ENCODE results near the gene WNT3A.
"Not testable (repeated sequence)": the region's sequence is repeated elsewhere in the genome, so short reads cannot be mapped to it uniquely, and the experiment has no call there.

WNT3A gene, protein sequence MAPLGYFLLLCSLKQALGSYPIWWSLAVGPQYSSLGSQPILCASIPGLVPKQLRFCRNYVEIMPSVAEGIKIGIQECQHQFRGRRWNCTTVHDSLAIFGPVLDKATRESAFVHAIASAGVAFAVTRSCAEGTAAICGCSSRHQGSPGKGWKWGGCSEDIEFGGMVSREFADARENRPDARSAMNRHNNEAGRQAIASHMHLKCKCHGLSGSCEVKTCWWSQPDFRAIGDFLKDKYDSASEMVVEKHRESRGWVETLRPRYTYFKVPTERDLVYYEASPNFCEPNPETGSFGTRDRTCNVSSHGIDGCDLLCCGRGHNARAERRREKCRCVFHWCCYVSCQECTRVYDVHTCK

DNA sequence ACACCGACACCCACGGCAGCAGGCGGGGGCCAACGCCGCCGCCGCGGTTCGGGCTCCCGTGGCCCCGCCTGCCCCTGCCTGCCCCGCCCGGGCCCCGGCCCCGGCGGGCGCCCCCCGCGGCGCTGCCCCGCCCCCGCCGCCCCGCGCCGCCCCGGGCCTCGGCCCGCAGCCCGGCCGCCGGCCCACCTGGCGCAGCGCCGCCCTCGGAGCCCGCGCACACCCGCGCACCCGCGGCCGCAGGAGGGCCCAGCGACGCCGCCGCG, at the start of gene WNT3A:
WNT3A (plus strand) TSS at position 213 of the 263 bp plus-strand sequence. CDS start 131 bp downstream, outside the sequence.
- no peak for DNase-seq (ENCODE audit: low read depth)

DNA sequence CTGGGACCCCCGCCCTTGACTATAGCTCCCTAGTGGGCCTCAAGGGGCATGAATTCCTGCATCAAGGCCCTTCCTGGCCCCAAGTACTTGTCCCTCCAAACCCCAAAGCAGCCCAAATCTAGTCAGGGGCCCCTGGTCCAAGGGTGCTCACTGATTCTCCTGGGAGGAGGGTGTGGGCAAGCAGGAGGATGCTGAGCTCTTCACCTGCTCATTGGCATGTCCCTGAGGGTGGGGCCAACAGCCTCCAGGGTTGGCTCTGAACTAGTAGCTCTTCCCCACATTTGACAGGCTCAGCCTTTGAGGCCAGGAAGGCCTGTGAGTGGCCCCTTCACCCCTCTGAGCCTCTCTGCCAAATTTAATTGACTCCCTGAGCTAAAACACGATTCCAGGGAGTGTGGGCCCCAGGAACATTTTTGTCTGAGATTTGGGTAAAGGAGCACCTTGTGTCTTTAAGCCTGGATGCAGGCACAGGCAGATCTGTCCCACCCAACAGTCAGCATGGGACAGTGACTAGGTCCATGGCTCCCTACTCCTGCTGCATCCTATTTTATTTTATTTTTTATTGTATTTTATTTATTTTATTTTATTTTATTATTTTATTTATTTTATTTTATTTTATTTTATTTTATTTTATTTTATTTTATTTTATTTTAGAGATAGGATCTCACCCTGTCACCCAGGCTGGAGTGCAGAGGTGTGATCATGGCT, 48.0 kb upstream of the WNT3A start:
- DNase-seq (ENCODE audit: low read depth), result no peak

DNA sequence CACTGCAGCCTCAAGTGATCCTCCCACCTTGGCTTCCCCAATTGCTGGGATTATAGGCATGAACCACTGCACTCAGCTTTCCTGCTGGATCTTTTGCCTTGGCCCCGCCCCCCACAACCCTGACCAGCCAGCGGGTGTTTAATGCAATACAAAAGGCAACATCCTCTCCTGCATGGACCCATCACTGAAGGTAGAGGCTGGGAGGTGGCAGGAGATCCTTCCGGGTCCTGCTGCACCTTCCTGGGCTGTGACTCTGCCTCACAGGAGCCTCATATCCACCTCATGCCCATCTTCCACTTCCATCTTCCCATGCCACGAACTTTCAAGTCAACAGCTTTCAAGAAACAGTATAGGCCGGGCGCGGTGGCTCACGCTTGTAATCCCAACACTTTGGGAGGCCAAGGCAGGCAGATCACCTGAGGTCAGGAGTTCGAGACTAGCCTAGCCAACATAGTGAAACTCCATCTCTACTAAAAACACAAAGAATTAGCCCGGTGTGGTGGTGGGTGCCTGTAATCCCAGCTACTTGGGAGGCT, 47.4 kb upstream of the WNT3A start:
- no peak for DNase-seq (ENCODE audit: low read depth)

DNA sequence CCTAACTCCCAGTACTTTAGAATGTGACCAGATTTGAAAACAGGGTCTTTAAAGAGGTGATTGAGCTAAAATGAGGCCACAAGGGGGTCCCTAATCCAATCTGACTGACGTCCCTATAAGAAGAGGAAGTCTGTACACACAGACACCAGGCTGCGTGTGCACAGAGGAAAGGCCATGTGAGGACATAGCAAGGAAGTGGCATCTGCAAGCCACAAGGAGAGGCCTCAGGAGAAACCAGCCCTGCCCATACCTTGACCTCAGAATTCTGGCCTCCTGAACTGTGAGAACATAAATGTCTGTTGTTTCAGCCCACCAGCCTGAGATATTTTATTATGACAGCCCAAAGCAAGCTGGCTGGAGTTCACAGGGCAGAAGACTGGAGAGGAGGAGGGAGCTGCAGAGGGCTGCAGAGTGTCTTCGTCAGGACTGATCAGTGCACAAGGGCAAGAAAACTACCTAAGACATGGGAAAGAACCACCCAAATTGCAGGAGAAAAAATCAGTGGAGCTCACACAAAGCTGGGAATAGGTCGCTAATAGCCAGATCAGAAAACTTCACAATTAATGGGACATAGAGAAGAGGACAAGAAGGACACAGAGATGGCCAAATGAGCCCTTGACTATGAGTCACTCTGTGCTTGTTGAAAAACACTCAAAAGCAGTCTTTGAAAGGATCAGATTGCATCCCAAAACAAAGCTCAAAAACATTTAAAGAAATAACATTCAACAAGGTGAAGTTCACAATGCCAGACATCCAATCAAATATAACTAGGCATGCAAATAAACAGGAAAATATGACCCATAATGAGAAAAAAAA, 44.9 kb upstream of the WNT3A start:
- DNase-seq (ENCODE audit: low read depth), result no peak

DNA sequence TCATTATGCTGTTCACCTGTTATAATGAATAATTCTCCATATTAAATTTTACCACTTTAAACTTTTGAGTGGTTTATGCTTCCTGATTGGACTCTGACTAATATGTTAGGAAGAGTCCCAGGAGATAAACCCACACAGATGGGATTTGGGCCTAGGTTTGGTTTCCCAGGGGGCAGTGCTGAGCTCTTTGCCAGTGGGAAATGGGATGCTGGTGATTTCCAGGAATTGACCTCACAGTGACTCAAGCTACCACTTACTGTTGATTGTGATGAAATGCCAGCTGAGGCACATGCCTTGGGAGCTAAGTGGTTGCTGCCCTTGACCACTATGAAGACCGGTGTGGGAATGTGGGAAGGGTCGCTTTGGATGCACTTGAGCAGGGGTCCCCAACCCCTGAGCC, 40.1 kb upstream of the WNT3A start:
- DNase-seq (ENCODE audit: low read depth), result not testable (repeated sequence)

DNA sequence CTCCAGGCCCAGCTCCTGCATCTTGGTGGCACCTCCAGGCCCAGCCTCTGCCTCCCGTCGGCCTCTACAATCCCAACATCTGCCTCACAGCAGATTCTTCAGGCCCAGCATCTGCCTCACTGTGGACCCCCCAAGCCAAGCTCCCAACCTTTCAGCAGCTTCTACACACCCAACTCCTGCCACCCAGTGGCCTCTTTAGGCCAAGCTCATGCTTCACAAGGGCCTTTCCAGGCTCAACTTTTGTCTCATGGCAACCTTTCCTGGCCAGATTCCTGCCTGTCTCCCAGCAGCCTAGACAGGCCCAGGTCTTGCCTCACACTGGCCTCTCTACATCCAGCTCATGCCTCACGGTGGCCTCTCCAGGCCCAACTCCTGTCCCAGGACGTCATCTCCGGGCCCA, 39.0 kb upstream of the WNT3A start:
- DNase-seq (ENCODE audit: low read depth), result not testable (repeated sequence)

DNA sequence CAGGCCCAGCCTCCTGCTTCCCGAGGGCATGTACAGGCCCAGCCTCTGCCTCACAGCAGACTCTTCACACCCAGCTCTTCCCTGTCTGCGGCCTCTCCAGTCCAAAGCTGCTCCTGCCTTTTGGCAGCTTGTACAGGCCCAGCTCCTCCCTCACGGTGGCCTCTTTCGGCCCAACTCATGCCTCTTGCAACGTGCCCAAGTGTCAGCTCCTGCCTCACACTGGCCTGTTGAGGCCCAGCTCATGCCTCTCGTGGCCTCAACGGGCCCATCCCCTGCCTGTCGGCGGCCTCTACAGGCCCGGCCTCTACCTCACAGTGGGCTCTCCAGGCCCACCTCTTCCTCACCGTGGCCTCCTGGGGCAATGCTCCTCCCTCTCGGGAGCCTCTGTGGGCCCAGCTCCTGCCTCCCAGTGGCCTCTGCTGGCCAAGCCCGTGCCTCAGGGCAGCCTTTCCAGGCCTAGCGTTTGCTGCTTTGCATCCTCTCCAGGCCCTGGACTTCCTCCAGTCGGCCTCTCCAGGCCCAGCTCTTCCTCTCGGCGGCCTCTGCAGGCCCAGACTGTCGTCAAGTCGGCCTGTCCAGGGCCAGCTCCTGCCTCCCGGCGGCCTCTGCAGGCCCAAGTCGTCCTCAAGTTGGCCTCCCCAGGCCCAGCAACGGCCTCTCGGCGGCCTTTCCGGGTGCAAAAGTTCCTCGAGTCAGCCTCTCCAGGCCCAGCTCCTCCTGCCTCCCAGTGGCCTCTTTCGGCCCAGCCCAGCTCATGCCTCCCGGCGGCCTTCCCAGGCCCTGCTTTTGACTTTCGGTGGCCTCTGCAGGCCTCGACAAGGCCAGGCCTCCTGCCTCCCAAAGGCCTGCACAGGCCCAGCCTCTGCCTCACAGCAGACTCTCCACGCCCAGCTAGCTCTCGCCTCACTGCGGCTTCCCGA, 36.5 kb upstream of the WNT3A start:
- not testable (repeated sequence) for DNase-seq (ENCODE audit: low read depth)

DNA sequence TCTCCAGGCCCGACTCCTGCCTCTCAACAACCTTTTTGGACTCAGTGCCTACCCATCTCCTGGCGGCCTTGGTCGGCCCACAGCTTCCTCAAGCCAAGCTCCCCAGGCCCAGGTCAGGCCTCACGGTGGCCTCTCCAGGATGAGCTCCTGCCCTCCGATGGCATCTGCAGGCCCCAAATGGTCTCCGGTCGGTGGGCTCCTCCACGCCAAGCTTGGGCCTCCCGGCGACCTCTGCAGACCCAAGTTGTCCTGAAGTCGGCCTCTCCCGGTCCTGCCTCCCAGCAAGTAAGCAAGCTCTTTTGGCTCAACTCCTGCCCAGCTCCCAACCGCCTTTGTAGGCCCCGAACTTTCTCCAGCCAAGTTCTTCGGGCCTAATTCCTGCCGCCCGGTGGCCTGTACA, 35.6 kb upstream of the WNT3A start:
- not testable (repeated sequence) for DNase-seq (ENCODE audit: low read depth)

DNA sequence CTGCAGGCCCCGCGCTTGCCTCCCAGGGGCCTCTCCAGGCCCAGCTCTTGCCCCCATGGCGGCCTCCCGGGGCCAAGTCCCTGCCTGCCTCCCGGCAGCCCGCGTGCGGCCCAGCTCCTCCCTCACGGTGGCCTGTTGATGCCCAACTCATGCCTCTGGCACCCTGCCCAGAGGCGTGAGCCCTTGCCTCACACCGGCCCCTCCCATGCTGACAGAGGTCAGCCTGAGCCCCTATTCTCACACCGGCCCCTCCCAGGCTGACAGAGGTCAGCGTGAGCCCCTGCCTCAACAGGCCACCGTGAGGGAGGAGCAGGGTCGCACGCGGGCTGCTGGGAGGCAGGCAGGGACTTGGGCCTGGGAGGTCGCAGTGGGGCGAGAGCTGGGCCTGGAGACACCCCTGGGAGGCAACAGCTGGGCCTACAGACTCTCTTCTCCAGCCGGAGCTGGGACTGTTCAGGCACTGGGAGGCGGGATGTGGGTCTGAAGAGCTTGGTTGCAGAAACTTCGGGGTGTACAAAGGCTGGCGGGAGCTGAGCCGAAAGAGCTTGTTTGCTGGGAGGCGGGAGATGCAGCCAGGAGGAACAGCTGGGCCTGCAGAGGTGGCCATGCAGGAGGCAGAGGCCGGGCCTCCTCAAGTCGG, 35.0 kb upstream of the WNT3A start:
- not testable (repeated sequence) for DNase-seq (ENCODE audit: low read depth)

DNA sequence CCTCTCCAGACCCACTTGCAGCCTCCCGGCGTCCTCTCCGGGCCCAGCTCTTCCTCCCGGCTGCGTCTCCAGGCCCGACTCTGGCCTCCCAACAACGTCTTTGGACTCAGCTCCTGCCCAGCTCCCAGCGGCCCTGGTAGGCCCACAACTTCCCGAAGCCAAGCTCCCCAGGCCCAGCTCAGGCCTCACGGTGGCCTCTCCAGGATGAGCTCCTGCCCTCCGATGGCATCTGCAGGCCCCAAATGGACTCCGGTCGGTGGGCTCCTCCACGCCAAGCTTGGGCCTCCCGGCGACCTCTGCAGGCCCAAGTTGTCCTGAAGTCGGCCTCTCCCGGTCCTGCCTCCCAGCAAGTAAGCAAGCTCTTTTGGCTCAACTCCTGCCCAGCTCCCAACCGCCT, 34.5 kb upstream of the WNT3A start:
- DNase-seq (ENCODE audit: low read depth), result not testable (repeated sequence)

DNA sequence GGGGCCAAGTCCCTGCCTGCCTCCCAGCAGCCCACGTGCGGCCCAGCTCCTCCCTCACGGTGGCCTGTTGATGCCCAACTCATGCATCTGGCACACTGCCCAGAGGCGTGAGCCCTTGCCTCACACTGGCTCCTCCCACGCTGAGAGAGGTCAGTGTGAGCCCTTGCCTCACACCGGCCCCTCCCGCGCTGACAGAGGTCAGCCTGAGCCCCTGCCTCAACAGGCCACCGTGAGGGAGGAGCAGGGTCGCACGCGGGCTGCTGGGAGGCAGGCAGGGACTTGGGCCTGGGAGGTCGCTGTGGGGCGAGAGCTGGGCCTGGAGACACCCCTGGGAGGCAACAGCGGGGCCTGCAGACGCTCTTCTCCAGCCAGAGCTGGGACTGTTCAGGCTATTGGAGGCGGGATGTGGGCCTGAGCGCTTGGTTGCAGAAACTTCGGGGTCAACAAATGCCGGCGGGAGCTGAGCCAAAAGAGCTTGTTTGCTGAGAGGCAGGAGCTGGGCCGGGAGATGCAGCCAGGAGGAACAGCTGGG, 33.9 kb upstream of the WNT3A start:
- not testable (repeated sequence) for DNase-seq (ENCODE audit: low read depth)

DNA sequence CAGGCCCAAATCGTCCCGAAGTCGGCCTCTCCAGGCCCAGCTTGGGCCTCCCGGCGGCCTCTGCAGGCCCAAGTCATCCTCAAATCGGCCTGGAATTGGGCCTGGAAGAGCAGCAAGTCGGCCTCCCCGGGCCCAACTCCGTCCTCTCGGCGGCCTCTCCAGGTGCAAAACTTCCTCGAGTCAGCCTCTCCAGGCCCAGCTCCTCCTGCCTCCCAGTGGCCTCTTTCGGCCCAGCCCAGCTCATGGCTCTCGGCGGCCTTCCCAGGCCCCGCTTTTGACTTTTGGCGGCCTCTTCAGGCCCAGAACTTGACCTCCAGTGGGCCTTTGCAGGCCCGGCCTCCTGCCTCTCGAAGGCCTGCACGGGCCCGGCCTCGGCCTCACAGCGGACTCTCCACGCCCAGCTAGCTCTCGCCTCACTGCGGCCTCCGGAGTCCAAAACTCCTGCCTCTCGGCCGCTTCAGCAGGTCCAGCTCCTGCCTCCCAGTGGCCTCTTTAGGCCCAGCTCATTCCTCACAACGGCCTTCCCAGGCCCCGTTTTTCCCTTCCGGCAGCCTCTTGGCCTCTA, 33.0 kb upstream of the WNT3A start:
- not testable (repeated sequence) for DNase-seq (ENCODE audit: low read depth)

DNA sequence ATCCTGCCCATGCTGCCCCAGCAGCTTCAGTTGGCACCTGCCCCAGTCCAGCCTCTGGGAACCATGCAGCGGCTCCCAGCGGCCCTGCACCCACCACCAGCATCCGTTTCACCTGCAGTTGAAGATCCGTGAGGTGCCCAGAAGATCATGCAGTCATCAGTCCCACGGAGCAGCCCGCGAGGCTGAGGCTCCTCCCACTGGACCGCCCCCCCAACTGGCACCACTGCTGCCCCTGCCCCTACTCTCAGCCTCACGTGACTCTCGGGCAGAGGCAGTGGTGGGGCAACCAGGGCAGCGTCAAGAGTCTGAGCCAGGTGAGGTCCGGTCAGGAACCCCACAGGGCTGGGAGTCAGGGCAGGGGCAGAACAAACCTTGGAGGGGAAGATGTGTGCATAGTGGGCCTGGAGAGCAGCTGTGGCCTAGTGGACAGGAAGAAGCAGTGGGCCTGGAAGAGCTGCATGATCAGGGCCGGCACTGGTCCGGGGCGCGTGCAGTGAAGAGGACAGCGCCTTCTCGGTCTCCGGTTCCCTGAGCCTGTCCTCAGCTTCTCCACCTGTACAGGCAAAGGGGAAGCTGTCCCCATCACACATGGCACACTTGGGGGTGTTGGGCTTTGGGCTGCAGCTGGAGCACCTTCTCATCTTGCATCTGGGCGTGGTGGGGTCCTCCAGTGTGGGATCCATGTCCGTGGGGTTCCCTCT, 31.1 kb upstream of the WNT3A start:
- DNase-seq (ENCODE audit: low read depth), result not testable (repeated sequence)

DNA sequence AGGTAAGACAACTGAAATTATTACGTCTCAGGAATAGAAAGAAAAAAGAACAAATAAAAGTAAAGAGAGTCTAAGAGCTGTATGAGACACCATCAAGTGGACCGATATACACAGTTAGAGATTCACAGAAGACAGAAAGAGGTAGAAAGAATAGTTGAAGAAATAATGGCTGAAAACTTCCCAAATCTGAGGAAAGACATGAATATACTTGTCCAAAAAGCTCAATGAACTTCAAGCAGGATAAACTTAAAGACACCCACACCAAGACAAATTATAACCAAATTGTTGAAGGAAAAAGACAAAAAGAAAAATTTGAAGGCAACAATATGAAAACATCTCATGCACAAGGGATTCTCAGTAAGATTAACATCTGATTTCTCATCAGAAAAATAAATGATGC, 19.6 kb upstream of the WNT3A start:
- no peak for DNase-seq (ENCODE audit: low read depth)

DNA sequence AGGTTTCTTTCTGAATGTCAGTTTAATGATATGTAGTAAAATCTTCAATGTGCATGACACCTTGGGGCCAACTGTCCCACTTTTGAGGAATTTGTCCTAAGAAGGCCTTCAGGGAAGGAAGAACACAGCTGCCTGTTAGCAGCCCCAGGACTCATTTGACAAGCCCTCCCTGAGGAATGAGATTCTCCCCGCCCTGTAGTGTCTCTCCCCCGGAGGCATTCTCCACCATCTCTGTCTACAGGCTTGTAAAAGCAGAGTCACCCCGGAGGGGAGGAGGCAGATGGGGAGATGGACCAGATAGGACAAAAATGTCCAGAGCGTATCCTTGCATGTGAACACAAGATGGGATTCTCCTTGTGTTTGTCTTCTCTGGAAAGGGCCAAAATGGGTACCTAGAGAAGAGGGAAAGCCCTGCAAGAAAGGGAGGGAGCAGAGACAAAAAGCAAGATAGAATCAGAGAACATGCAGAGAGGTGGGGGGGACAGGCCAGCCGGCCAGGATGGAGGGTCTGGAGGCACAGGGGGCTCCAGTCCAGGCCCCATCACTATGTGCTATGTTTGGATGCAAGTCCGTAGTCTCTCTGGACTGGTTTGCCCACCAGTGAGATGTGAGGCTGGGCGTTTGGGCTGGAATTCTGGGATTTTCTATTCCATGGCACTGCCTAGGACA, 12.0 kb upstream of the WNT3A start:
- no peak for DNase-seq (ENCODE audit: low read depth)

DNA sequence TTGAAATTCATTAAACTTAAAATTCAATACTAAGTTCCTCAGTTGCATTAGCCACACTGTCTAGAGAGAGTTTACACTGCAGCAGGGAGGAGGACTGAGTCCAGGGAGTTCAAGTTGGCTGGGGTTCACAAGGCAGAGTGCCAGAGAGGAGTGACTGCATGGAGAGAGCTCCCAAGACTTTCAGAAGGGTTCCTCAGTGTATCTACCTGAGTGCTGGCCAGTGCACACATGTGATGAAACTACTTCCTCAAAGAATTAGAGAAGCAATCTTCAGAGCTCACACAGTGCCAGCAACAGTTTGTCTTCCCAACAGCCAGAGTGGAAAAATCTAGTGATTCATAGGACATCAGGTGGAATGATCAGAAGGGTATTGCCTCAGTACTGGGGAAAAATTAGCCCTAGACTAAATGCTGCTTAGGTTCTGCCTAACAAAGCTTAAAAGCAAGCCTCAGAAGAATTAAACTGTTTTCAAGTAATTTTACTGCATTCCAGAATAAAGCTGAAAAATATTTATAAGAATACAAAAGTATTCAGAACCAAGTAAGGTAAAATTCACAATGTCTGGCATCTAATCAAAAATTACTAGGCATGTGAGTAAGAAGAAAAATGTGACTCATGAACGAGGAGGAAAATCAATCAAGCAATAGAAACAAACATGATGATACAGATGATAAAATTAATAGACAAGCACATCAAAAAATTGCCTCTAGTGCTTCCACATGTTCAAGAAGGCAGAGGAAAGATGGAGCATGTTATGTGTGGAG, 10.4 kb upstream of the WNT3A start:
- DNase-seq (ENCODE audit: low read depth), result no peak

DNA sequence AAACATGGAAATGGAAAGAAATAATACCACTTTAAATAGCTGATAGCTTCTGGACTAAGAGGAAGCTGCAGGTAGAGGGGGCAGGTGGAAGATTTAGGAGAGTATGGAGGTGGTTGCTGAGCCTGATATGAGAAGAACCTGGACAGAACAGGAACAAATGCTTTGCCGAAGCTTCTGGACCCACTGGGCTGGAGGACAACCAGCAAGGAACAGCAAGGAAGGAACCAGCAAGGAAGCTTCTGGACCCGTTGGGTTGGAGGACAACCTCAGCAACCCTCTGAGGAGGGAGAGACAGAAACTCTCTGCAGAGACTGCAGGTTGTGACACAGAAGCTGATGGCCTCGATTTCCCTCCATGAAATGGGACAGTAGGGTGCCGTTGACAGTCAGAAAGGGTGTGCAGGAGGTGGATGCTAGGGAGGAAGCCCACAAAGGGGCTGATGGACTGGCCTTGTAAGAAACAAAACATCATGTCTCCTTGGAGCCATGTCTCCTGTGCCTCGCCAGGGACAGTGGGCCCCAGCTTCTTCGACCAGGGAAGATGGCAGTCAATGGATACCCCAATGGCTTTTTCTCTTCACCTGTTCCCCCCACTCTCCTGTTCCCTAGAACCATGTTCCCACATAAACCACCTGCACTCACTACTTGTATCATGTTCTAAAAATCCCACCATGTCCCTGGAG, 8.3 kb upstream of the WNT3A start:
- no peak for DNase-seq (ENCODE audit: low read depth)

Data from HS-27A (cell line).